Esophagus muscularis mucosa (tissue), 4 donors: ENCODE results near the gene RBFOX2.

Experiments used
- CTCF ChIP-seq, 3 experiments: fragments of 200-600 bp in 2 of 3; fragments of 450-650 bp in 1 of 3; sonication (generic) in 2 of 3; IDR thresholded peaks; one replicate each; pipeline ENCODE4 v1.5.1; 2017 to 2019; ENCODE audit warnings: antibody characterized with exemption in 3 of 3, mild to moderate bottlenecking in 2 of 3, moderate library complexity in 1 of 3
- EP300 ChIP-seq: sonication (generic); formaldehyde crosslinking; IDR thresholded peaks from one replicate; pipeline ENCODE4 v1.6.1; 2017; ENCODE audit warnings: antibody characterized with exemption
- POLR2A ChIP-seq: fragments of 450-650 bp; IDR thresholded peaks from one replicate; pipeline ENCODE4 v1.6.1; 2017; ENCODE audit warnings: antibody characterized with exemption, moderate library complexity, mild to moderate bottlenecking, low read depth
- POLR2AphosphoS5 ChIP-seq, 2 donors: sonication (generic); formaldehyde crosslinking; IDR thresholded peaks; one replicate each; pipeline ENCODE4 v1.6.1; 2017; ENCODE audit warnings: antibody characterized with exemption in 2 of 2

- TF ChIP-seq CTCF (IDR thresholded peaks at IDR 0.05) (no peak), POLR2AphosphoS5 (IDR thresholded peaks at IDR 0.05) (no peak), POLR2A (no peak), EP300 (no peak)
These were observed 110.2 kb downstream of the RBFOX2 start for GRCh38 chr22:35918456-35918855.
